Hepatocyte (in vitro differentiated cells): ENCODE measurements around the gene SUGCT. TPM values are rescaled to one million over a fixed set of nuclear protein-coding genes. Genes with fewer than 3 reads are reported as not detected.

Experiments used
- DNase-seq: peaks from one replicate; pipeline ENCODE4 v3.0.0-alpha.2; 2016; ENCODE audit warnings: low spot score
- H2AFZ ChIP-seq: fragments of 200-600 bp; sonication (generic); 2 replicates; pipeline ENCODE4 v1.6.0; 2016; ENCODE audit warnings: antibody characterized with exemption, mild to moderate bottlenecking
- H3K27ac ChIP-seq: fragments of 200-600 bp; sonication (generic); 2 replicates; pipeline ENCODE4 v1.5.1; 2016; ENCODE audit warnings: mild to moderate bottlenecking
- H3K27me3 ChIP-seq: fragments of 200-600 bp; sonication (generic); 2 replicates; pipeline ENCODE4 v1.6.1; 2016
- H3K36me3 ChIP-seq: fragments of 200-600 bp; sonication (generic); replicated peaks from 2 replicates; pipeline ENCODE4 v1.5.1; 2016; ENCODE audit warnings: low read depth; ENCODE audit not compliant: insufficient read depth
- H3K4me1 ChIP-seq: fragments of 200-600 bp; sonication (generic); 2 replicates; pipeline ENCODE4 v1.5.1; 2016; ENCODE audit warnings: mild to moderate bottlenecking, moderate library complexity; ENCODE audit not compliant: insufficient read depth
- H3K4me2 ChIP-seq: fragments of 200-600 bp; sonication (generic); 2 replicates; pipeline ENCODE4 v1.6.0; 2016
- H3K4me3 ChIP-seq: fragments of 200-600 bp; sonication (generic); 2 replicates; pipeline ENCODE4 v1.5.1; 2016; ENCODE audit warnings: mild to moderate bottlenecking
- H3K79me2 ChIP-seq: fragments of 200-600 bp; sonication (generic); 2 replicates; pipeline ENCODE4 v1.6.0; 2017; ENCODE audit warnings: mild to moderate bottlenecking
- H3K9me2 ChIP-seq: fragments of 200-600 bp; sonication (generic); replicated peaks from 2 replicates; pipeline ENCODE4 v1.6.0; 2017; ENCODE audit warnings: mild to moderate bottlenecking; ENCODE audit not compliant: insufficient read depth
- H3K9me3 ChIP-seq: fragments of 200-600 bp; sonication (generic); 2 replicates; pipeline ENCODE4 v1.5.1; 2016; ENCODE audit warnings: low read depth, mild to moderate bottlenecking
- H4K20me1 ChIP-seq: fragments of 200-600 bp; sonication (generic); 2 replicates; pipeline ENCODE4 v1.6.0; 2016; ENCODE audit warnings: mild to moderate bottlenecking; ENCODE audit not compliant: insufficient read depth, poor library complexity, severe bottlenecking
- CTCF ChIP-seq: fragments of 200-600 bp; sonication (generic); IDR thresholded peaks from 2 replicates; pipeline ENCODE4 v1.5.1; 2016; ENCODE audit warnings: antibody characterized with exemption, mild to moderate bottlenecking; ENCODE audit not compliant: poor library complexity
- EZH2 ChIP-seq: fragments of 200-600 bp; sonication (generic); IDR thresholded peaks from 2 replicates; pipeline ENCODE4 v1.6.1; 2016; ENCODE audit warnings: antibody characterized with exemption, mild to moderate bottlenecking, borderline replicate concordance
- EZH2phosphoT487 ChIP-seq: fragments of 200-600 bp; sonication (generic); IDR thresholded peaks from one replicate; pipeline ENCODE4 v1.6.1; 2018; ENCODE audit warnings: antibody characterized with exemption, mild to moderate bottlenecking, low read depth, moderate library complexity; ENCODE audit not compliant: unreplicated experiment, severe bottlenecking
- WGBS: methylation state at CpG from one replicate; pipeline ENCODE4 v1.1.6; 2016; ENCODE audit warnings: low lambda C conversion rate; ENCODE audit errors: missing lambda C conversion rate; 5-methylcytosine and 5-hydroxymethylcytosine counted together
- polyA plus RNA-seq: library from polyadenylated mRNA; unstranded; fragments of >200 nt; fragmentation: Nextera tagmentation; extraction: Ambion mirVana; gene quantifications from 2 replicates; pipeline ENCODE4 v1.2.1, GENCODE V29; 2016
- total RNA-seq: library from RNA; depleted of rRNA; stranded (reverse); fragments of >200 nt; gene quantifications from 2 replicates; pipeline ENCODE4 v1.2.3, GENCODE V29; 2014

The SUGCT gene
- total and polyA plus RNA-seq, 2 experiments from 2014 or later, result 5.1 to 12.0 TPM

- no peaks in the 10 kb centered on the region for H3K79me2 ChIP-seq
- no peaks in the 10 kb centered on the region for H3K9me3 ChIP-seq
- 71% methylated on average over 10 of the region's 10 CpGs for WGBS
- no peaks in the 10 kb centered on the region for H3K4me1 ChIP-seq
- no peak overlapping the region for H2AFZ ChIP-seq
- no peaks in the 10 kb centered on the region for H3K27me3 ChIP-seq
- H3K27ac ChIP-seq, result no peak overlapping the region
- no peak overlapping the region for H3K4me2 ChIP-seq
- no peaks in the 10 kb centered on the region for H4K20me1 ChIP-seq
- DNase-seq, result no peak
- H3K9me2 ChIP-seq, result no peaks in the 10 kb centered on the region
- no peak for TF ChIP-seq EZH2
- TF ChIP-seq CTCF, result no peak
- H3K36me3 ChIP-seq, result no peaks in the 10 kb centered on the region
- no peak overlapping the region for H3K4me3 ChIP-seq
Observed at GRCh38 chr7:40866601-40867000, 731.8 kb downstream of the SUGCT start.

GRCh38 chr7:40870108-40870507 lies 735.3 kb downstream of the SUGCT start:
- Histone ChIP-seq H4K20me1 (no peaks in the 10 kb centered on the region), H3K36me3 (no peaks in the 10 kb centered on the region), H3K4me3 (no peak overlapping the region), H3K27ac (no peak overlapping the region), H3K4me1 (no peaks in the 10 kb centered on the region), H3K4me2 (no peak overlapping the region), H2AFZ (no peak overlapping the region), H3K9me2 (no peaks in the 10 kb centered on the region), H3K79me2 (no peaks in the 10 kb centered on the region), H3K27me3 (no peaks in the 10 kb centered on the region), H3K9me3 (no peaks in the 10 kb centered on the region)
- no peak for DNase-seq
- TF ChIP-seq EZH2 (no peak), EZH2phosphoT487 (no peak), CTCF (no peak)

GRCh38 chr7:40873248-40873647 lies 738.4 kb downstream of the SUGCT start:
- Histone ChIP-seq H3K36me3 (no peaks in the 10 kb centered on the region), H2AFZ (no peak overlapping the region), H3K27me3 (no peaks in the 10 kb centered on the region), H3K4me1 (no peaks in the 10 kb centered on the region), H3K27ac (no peak overlapping the region), H3K9me2 (no peaks in the 10 kb centered on the region), H4K20me1 (no peaks in the 10 kb centered on the region), H3K4me2 (no peak overlapping the region), H3K4me3 (no peak overlapping the region), H3K79me2 (no peaks in the 10 kb centered on the region), H3K9me3 (no peaks in the 10 kb centered on the region)
- 91% methylated on average over 3 of the region's 3 CpGs for WGBS
- no peak for TF ChIP-seq EZH2
- no peak for TF ChIP-seq CTCF
- TF ChIP-seq EZH2phosphoT487, result no peak
- no peak for DNase-seq

GRCh38 chr7:40874756-40875155 lies 740.0 kb downstream of the SUGCT start:
- Histone ChIP-seq H3K4me2 (no peak overlapping the region), H3K36me3 (no peaks in the 10 kb centered on the region), H3K27ac (no peak overlapping the region), H3K9me2 (no peaks in the 10 kb centered on the region), H3K4me1 (no peaks in the 10 kb centered on the region), H3K79me2 (no peaks in the 10 kb centered on the region), H3K27me3 (no peaks in the 10 kb centered on the region), H2AFZ (no peak overlapping the region), H3K4me3 (no peak overlapping the region), H3K9me3 (no peaks in the 10 kb centered on the region), H4K20me1 (no peaks in the 10 kb centered on the region)
- TF ChIP-seq CTCF (no peak), EZH2 (no peak), EZH2phosphoT487 (no peak)
- DNase-seq, result no peak
- 80% methylated on average over 4 of the region's 4 CpGs for WGBS
